ENCODE data around the gene TMEM117.
"Not testable (repeated sequence)": the region's sequence is repeated elsewhere in the genome, so short reads cannot be mapped to it uniquely, and the experiment has no call there.

TMEM117 gene

DNA sequence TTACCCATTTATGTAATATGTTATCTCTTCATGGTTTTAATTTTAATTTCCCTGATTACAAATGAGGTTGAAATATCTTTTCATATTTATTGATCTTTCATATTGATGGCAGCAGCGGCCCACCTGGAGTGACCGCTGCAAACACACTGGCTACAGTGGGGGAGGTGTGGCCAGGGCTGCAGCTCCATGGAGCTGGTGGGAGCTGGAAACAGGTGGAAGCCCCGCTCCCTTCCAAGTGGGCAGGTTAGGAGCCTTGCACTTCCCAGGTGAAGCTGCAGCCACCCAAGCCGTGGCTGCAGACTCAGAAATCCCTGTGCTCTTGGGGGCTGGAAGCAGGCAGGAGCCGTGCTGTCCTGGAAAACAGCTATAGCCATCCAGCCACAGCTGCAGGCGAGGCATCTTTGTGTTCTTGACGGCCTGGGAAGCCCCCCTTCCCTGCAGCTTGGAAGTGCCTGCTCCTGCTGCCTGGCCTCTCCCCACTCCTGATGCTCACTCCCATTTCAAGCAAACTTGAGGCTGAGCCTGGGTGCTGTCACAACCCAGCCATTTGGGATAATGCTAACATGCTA, 201.1 kb downstream of the TMEM117 start:
- DNase-seq (ENCODE audit: low read depth): no peak
- no peak for TF ChIP-seq MYC (IDR thresholded peaks at IDR 0.05; ENCODE audit: low read depth, low read length)
- TF ChIP-seq POLR2A (IDR thresholded peaks at IDR 0.05; ENCODE audit: extremely low read depth, insufficient read length): no peak
- TF ChIP-seq, protein P1, sequence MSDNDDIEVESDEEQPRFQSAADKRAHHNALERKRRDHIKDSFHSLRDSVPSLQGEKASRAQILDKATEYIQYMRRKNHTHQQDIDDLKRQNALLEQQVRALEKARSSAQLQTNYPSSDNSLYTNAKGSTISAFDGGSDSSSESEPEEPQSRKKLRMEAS (IDR thresholded peaks at IDR 0.05; ENCODE audit: low read depth, low read length): no peak
- TF ChIP-seq, protein P2, sequence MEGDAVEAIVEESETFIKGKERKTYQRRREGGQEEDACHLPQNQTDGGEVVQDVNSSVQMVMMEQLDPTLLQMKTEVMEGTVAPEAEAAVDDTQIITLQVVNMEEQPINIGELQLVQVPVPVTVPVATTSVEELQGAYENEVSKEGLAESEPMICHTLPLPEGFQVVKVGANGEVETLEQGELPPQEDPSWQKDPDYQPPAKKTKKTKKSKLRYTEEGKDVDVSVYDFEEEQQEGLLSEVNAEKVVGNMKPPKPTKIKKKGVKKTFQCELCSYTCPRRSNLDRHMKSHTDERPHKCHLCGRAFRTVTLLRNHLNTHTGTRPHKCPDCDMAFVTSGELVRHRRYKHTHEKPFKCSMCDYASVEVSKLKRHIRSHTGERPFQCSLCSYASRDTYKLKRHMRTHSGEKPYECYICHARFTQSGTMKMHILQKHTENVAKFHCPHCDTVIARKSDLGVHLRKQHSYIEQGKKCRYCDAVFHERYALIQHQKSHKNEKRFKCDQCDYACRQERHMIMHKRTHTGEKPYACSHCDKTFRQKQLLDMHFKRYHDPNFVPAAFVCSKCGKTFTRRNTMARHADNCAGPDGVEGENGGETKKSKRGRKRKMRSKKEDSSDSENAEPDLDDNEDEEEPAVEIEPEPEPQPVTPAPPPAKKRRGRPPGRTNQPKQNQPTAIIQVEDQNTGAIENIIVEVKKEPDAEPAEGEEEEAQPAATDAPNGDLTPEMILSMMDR (IDR thresholded peaks at IDR 0.05; ENCODE audit: low read depth, low read length): no peak
- no peak overlapping the region for H3K4me3 ChIP-seq (ENCODE audit: low read depth, low read length)

DNA sequence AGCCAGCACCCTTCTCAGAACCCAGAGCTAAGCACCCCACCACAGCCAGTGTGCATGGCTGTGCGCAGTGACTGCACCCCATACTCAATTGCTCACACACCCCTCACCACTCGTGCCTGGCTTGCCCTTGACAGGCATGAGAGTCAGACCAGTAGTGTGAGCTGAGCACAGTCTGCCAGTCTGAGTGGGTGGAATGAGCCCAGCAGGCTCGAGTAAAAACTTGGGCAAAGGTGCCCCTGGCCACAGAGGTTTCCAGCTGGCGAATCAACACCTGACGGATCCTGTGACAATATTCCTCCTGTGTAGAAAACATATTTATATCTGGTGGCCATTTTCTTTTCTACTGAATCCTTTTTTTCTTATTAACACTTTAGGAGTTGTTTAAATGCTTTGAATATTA, 202.5 kb downstream of the TMEM117 start:
- DNase-seq (ENCODE audit: low read depth): no peak
- TF ChIP-seq, protein P2 (IDR thresholded peaks at IDR 0.05; ENCODE audit: low read depth, low read length): no peak
- TF ChIP-seq MYC (IDR thresholded peaks at IDR 0.05; ENCODE audit: low read depth, low read length): no peak
- TF ChIP-seq, protein P1 (IDR thresholded peaks at IDR 0.05; ENCODE audit: low read depth, low read length): no peak
- no peak overlapping the region for H3K4me3 ChIP-seq (ENCODE audit: low read depth, low read length)

DNA sequence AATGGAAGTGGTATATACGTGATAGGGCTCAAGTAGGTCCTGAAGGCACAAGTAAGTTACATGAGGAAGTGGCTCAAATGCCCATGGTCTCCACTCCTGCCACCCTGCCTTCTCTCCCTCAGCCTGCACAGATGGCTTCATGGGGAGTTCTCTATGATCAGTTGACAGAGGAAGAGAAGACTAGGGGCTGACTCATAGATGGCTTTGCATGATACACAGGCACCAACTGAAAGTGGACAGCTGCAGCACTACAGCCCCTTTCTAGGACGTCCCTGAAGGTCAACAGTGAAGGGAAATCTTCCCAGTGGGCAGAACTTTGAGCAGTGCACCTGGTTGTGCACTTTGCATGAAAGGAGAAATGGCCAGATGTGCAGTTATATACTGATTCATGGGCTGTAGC, 208.6 kb downstream of the TMEM117 start:
- H3K4me3 ChIP-seq (ENCODE audit: low read depth, low read length); DNase-seq (ENCODE audit: low read depth): not testable (repeated sequence)

DNA sequence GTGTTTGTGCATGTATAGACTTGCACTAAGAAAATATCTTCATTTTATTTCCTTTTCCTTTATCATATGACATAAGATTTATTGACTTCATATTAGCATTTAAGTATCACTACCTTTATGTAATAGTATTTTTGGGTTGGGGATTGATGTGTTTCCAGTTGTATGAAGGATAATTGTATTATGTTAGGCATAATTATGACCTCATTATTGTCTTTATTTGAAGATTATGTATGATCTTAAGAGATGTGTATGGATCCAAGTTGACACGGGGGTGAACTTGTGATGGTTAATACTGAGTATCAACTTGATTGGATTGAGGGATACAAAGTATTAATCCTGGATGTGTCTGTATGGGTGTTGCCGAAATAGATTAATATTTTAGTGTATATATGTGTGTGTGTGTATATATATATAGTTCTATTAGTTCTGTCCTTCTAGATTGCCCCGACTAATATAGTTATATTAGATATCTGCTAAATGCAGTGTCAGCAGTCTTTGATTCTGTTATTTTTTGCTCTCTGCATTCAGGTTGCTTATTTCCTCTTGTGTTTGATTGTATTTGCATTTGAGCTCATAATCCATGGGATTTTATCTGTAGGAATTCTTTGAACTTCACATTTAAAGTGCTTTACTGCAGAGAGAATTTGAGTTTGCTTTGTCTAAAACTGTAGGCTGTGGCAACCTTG, 211.0 kb downstream of the TMEM117 start:
- DNase-seq (ENCODE audit: low read depth): no peak
- TF ChIP-seq, protein P1 (IDR thresholded peaks at IDR 0.05; ENCODE audit: low read depth, low read length): no peak
- no peak for TF ChIP-seq POLR2A (IDR thresholded peaks at IDR 0.05; ENCODE audit: extremely low read depth, insufficient read length)
- H3K4me3 ChIP-seq (ENCODE audit: low read depth, low read length): no peak overlapping the region

DNA sequence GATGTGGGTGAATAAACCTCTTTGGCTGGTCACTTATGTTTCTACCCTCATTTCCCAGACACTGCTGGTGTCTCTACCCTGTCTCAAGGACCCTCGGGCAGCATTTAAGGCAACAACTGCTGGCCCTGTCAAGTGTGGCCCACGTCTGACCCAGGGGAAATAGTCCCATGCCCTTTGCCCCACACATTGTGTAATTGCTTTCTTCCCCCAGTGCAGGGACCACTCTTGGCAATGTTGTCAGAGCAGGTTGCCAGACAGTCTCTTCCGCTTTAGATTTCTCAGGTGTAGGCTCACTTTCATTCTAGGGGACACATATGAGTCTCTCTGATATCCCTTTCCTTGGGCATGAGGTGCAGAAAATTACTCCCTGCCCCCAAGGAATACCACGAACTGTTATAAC, 216.7 kb downstream of the TMEM117 start:
- no peak overlapping the region for H3K4me3 ChIP-seq (ENCODE audit: low read depth, low read length)
- no peak for TF ChIP-seq MYC (IDR thresholded peaks at IDR 0.05; ENCODE audit: low read depth, low read length)
- no peak for TF ChIP-seq POLR2A (IDR thresholded peaks at IDR 0.05; ENCODE audit: extremely low read depth, insufficient read length)
- TF ChIP-seq, protein P1 (IDR thresholded peaks at IDR 0.05; ENCODE audit: low read depth, low read length): no peak
- TF ChIP-seq, protein P2 (IDR thresholded peaks at IDR 0.05; ENCODE audit: low read depth, low read length): no peak
- no peak for DNase-seq (ENCODE audit: low read depth)

DNA sequence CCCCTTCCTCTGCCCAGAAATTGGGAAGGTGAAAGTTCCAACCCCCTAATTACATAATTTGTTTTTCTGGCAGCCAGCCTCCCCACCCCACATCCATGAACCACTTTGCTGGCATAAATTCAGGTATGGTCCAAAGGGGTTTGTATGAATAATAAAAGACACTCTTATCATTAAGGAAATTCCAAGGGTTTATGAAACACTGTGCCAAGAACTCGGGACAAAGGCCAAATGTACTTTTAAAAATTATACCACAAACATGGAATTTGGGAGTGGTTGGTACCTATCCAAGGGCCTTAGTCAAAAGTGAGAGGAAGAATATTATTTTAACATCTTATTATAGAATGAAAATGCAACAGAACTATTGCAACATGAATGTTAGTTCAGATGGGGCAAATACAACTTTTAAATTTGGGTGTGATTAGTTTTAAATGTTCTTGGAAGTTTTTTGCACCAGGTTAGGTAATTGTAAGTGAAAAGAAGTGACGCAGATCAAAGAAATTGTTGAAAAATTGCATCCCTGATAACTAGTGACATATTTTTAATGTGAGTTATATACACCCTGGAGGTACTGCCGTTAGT, 217.8 kb downstream of the TMEM117 start:
- no peak for DNase-seq (ENCODE audit: low read depth)
- TF ChIP-seq, protein P1 (IDR thresholded peaks at IDR 0.05; ENCODE audit: low read depth, low read length): no peak
- TF ChIP-seq MYC (IDR thresholded peaks at IDR 0.05; ENCODE audit: low read depth, low read length) (no peak), POLR2A (IDR thresholded peaks at IDR 0.05; ENCODE audit: extremely low read depth, insufficient read length) (no peak)
- TF ChIP-seq, protein P2 (IDR thresholded peaks at IDR 0.05; ENCODE audit: low read depth, low read length): no peak
- H3K4me3 ChIP-seq (ENCODE audit: low read depth, low read length): no peak overlapping the region

Measured in NB4 (cell line).